ENCODE results near the gene BLOC1S1.

BLOC1S1 gene

DNA sequence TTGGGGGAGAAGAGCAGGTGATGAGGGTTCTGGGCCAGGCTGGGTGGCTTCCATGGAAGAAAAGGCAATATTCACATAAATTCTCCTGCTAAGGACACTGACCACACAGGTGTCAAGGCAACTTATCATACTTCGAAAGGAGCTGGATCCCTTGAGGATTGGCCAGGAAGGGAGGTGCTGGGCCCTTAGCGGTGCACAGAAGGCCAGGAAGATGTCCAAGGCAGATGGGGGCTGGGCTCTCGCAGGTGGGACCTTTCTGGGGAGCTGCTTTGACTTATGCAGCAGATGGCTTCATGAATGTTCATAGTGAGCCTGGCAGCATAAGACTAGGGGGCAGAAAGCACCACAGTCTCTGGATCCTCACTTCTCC lies 9.1 kb downstream of the BLOC1S1 start:
- in situ Hi-C loops (cut with HindIII; ENCODE audit: low sequenced_read_pairs): no loop called here

DNA sequence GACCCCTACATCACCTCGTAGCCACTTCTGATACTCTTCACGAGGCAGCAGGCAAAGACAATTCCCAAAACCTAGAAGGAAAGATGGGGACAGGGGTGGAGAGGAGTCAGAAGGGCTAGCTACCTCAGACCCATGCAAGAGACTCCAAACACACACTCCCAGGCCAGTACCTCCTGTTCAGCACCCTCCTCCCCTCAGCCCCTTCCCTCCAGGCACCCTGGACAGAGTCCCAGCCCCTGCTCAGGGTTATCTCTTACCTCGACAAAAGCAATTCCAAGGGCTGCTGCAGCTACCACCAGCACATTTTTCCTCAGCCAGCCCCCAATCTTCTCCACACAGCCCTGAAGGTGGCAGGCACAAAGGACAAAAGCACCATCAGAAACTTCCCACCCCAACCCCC lies 9.7 kb downstream of the BLOC1S1 start:
- in situ Hi-C loops (cut with HindIII; ENCODE audit: low sequenced_read_pairs): no loop called here

DNA sequence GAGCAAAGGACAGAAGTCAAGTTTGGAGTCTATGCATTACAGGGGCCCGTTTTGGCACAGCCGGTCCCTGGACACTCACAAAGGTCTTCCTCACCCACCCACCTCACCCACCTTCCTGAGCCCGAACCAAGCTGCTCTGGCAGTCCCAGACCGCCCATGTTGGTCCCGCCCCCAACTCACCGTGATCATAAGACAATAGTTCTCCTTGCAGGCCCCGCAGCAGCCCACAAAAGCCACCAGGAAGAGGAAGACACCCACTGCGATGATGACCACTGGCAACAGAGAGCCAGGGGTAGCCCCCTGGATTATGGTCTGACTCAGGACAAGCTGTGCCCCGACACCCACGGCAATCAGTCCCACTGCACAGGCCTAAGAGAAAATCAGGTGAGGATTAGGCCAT lies 11.1 kb downstream of the BLOC1S1 start:
- in situ Hi-C loops (cut with HindIII; ENCODE audit: low sequenced_read_pairs): no loop called here

DNA sequence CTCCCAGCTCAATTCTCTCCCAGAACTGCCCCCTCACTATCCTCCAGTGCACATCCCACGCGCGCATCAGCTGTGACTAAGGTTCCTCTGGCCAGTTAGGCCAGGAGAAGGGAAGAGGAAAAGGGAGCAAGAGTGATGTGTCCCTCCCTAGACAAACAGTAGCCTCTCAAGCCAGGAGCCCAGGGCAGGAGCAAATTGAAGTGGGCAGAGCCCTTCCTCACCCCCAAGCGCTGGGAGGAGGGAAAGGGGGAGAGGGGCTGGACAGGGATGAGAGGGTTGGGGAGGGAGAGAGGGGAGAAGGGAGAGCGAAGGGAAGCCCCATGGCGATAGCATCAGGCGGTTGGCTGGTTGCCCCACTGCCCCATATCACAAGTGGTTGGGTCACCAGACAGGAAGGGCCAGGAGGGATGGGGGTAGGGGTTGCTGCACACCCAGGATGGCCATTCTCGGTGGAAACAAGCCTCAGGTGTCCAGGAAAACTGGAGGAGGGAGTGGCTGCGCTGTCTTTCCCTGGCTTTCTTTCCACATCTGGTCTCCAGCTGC lies 11.9 kb downstream of the BLOC1S1 start:
- in situ Hi-C loops (cut with HindIII; ENCODE audit: low sequenced_read_pairs): no loop called here

DNA sequence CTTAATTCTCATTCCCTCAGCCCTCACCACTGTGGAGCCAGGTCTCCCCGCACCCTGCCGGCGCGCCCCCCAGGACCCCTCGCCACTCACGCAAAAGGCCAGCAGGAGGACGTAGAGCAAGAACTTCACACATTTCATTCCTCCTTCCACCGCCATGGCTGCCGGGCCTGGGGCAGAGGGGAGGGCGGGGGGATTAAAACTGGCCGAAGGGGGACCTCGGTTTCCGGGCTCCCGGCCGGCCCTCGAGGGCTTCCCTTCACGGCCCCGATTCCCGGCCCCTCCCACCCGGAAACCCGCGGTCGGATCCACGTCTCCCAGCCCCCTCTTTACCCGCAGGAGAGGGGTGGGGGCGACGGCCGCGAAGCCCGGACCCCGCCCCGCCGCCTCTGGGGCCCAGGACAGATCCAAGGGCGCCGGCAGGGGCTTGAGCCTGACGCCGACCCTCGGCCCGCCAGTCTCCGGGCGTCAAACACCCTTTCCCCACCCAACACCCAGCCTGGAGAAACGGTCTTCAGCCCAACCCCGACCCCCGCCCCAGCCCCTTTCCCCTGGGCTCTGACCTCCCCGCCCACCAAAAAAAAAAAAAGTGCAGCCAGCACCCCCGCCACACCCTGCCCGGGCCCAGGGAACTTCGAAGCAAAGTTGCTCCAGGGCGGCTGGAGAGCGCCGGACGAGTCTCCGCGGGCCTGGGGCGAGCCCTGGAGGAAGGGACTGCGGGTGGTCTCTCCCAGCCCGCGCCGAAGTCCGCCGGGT lies 12.5 kb downstream of the BLOC1S1 start:
- in situ Hi-C loops (cut with HindIII; ENCODE audit: low sequenced_read_pairs): no loop called here

DNA sequence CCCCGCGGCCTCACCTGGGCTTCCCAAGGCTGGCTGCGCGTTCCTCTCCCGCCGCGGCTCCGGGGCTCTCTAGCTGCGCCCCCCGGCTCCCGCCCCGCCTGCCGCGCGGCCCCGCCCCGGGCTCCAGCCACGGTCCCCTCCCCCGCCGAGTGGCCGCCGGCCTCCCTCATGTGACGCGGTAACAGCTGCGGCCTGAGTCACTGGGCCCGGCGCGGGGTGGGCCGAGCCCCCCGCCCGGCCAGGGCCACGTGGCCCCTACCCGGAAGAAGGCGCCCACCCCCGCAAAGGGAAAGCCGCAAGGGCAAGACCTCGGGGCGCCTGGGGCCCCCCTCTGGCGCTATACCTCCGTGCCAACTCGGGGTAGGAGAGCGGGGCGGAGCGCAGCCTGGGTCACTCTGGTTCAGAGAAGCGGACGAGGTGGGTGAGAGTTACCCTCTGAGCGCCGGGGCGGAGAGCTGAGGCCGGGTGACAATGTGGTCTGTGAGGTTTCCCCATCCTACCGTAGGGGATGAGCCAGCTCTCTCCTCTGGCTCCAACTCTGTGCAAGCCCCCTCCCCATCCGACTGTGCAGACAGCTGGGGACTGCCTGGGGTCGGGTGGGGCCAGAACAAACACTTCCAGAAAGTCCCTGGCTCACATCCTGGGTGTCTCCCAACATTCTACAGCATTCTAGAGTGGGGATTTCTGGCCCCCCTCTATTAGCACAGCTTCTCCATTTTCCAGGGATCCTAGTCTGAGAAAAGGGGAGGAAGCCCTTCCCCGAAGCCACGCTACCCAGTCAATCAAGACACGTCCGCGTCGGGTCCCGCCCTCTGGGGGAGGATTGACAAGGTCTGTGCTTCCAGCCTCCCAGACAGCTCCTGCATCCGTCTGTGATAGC lies 13.3 kb downstream of the BLOC1S1 start, which contains the start of gene CD63:
CD63 (minus strand) TSS at position 71 of the 880 bp plus-strand sequence. CDS start 668 bp downstream, outside the sequence.
- in situ Hi-C loops (cut with HindIII; ENCODE audit: low sequenced_read_pairs): no loop called here

DNA sequence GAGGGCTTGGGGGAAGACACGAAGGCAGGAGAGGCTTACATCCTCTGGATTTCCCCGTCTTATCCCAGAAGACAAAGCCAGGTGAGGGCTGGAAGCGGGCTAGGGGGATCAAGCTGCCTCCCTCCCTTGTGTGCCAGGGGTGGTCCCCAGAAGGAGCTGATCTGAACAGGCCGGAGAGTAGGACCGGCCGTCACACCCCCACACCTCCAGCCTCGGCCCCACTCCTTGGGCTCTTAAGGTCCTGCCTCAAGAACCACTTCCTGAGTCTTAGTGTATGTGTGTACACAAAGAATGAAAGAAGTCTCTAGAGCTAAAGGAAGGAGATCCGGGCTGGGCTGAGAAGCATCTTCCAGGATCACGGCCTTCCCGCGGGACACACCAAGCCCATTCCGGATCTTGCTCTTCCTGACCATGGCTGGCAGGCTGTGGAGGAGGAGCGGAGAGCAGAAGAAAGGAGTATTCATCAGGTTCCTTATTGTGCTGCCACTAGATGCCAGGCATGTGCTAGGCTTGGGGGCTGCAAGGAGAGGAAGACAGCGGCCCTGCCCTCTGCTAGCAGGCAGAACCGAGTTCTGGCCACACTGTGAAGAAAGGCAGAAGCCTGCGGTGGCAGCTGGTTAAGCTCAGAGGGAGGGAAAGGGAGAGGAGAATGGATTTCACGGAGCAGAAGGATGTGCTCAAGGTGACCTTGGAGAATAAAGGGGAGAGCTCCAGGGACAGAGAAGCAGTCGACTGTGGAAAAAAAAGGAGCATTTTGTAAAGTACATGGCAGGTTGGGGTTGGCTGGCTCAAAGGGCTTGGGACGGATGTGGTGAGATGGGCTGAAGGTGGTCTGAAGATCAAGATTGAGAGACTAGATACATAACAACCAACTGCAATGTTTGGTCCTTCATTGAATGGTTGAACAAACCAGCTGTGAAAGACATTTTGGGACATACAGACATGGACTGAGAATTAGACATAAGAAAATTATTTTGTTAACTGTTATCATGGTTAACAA lies 14.3 kb downstream of the BLOC1S1 start:
- in situ Hi-C loops (cut with HindIII; ENCODE audit: low sequenced_read_pairs): no loop called here

DNA sequence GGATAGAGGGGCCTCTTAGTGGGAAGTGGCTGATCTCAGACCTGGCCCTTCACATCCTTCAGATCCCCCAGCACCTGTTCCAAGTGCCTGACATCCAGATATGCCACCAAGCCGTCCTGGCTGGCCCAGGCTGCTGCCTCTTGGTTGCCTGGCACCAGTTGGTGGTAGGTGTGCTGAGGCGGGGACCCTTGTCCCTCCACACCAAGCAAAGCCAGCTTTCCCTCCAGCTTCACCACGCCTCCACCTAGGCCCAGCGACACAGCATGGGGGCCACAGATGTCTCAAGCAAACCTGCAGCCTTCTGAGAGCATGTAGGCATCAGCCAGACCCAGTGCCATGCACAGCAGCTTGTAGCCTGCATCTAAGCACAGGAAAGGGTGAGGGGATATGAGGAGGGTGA lies 16.4 kb downstream of the BLOC1S1 start:
- in situ Hi-C loops (cut with HindIII; ENCODE audit: low sequenced_read_pairs): no loop called here

DNA sequence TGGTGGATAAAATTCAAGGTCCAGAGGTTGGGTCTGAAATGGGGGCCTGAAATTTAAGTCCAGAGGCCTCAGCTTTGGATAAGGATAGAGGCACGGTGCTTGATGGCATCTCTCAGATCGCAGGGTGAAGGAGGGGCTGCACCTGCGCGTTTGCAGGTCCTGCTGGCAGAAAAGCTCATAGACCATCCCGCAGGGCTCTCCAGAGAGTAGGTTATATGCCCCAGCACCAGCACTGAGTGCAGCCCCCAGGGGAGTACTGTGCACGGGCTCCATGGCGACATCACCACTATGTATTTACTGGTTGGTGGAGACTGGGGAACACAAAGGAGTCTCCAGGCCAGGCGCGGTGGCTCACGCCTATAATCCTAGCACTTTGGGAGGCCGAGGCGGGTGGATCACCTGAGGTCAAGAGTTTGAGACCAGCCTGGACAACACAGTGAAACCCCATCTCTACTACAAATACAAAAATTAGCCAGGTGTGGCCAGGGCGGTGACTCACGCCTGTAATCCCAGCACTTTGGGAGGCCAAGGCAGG lies 17.2 kb downstream of the BLOC1S1 start:
- in situ Hi-C loops (cut with HindIII; ENCODE audit: low sequenced_read_pairs): no loop called here

DNA sequence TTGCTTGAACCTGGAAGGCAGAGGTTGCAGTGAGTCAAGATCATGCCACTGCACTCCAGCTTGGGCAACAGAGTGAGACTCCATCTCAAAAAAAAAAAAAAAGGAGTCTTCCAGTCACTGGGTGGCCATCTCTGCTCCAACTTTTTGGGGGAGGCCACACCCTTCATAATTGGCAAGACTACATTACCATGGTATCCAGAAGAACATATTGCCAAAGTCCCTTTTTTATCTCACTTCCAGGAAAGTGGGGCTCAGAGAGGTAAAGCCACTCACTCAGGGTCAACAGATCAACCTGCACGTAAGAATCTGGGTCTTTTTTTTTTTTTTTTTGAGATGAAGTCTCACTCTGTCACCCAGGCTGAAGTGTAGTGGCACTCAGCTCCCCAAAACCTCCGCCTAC lies 18.0 kb downstream of the BLOC1S1 start:
- in situ Hi-C loops (cut with HindIII; ENCODE audit: low sequenced_read_pairs): no loop called here

DNA sequence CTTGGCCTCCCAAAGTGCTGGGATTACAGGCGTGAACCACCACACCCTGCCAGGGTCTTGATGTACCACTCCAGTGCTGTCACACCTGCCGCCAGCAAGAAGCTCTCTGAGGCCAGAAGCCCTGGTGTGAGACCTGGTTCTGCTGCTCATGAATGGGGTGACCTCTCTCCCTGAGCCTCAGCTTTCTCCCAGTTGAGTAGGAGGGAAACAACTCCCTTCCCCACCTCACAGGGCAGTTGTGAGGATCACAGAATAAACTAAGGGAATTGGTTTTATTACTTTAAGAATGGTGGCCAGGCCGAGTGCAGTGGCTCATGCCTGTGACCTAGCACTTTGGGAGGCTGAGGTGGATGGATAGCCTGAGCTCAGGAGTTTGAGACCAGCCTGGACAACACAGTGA lies 18.7 kb downstream of the BLOC1S1 start:
- in situ Hi-C loops (cut with HindIII; ENCODE audit: low sequenced_read_pairs): no loop called here

DNA sequence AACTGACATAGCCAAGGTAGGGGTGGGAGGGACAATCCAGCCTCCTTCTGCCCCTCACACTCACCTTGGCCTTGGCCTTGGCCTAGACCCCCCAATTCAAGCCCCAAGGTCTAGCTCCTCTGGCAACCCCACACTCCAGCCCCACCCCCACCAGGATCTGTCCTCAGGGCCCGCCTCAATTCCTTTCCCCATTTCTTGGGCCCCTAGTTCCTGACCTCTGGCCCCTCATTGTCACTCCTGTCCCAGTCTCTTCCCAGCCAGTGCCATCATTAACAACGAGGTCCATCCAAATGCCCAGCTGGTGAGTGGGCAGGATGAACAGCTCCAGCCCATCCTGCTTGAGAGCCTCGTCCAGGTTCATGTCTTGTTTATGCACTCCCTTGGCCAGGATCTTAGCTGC lies 20.2 kb downstream of the BLOC1S1 start:
- in situ Hi-C loops (cut with HindIII; ENCODE audit: low sequenced_read_pairs): no loop called here

DNA sequence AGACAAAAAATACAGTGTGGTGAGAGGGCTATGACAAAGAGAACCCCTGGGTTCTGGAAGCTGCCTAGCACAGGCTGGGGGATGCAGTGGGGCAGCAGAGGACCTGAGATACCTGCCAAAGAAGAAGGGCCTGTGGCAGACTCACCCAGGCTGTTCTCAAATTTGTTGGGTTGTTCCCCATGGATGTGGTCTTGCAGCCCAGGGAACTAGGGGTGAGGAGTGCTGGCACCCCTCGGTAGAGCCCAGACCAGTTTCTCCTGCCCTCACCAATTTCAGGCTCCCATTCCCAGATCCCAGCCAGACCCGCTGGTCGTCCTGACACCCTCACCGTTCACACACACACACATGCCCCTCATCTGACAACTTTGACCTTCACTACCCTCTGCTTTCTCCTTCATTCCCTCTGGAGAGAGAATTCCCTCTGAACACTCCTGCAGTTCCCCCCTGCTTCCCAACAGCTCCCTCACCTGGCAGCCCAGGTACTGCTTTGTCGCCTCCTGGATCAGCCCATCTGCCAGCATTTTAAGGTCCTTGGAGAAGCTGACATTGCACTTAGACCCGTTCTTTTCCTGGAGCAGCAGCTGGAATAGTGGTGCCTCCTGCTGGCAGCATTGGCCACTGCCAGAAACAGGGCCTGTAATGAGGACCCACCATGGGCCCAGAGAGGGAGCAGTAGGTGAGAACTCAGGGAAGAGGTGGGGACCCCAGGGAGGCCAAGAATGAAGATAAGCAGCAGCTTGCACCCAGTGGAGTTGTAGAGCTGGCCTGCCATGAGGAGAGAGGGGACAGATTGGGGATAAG lies 21.1 kb downstream of the BLOC1S1 start:
- in situ Hi-C loops (cut with HindIII; ENCODE audit: low sequenced_read_pairs): no loop called here

DNA sequence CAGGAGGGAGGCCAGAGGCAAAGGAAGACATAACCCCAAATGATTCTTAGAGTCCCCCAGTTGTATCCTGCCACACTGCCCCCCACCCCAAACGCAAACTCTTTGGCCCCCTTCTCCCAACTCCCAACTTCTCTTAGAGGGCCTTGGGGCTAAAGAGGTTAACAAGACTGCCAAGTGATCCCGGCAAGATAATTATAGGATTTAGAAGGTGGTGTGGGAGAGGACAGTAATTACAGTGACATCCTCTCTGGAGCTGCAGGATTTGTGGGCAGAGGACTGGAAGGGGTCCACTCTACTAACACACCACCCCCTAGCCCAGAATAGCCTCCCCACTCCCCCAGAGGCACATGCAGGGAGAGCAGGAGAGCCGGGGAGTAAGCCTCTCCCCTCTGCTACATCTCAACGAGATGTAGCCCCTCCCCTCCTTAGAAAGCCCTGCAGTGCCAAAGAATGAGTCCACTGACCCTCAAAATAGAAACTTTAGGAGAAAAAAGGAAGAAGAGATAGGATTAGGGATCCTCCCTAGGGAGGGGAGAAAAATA lies 21.8 kb downstream of the BLOC1S1 start:
- in situ Hi-C loops (cut with HindIII; ENCODE audit: low sequenced_read_pairs): no loop called here

DNA sequence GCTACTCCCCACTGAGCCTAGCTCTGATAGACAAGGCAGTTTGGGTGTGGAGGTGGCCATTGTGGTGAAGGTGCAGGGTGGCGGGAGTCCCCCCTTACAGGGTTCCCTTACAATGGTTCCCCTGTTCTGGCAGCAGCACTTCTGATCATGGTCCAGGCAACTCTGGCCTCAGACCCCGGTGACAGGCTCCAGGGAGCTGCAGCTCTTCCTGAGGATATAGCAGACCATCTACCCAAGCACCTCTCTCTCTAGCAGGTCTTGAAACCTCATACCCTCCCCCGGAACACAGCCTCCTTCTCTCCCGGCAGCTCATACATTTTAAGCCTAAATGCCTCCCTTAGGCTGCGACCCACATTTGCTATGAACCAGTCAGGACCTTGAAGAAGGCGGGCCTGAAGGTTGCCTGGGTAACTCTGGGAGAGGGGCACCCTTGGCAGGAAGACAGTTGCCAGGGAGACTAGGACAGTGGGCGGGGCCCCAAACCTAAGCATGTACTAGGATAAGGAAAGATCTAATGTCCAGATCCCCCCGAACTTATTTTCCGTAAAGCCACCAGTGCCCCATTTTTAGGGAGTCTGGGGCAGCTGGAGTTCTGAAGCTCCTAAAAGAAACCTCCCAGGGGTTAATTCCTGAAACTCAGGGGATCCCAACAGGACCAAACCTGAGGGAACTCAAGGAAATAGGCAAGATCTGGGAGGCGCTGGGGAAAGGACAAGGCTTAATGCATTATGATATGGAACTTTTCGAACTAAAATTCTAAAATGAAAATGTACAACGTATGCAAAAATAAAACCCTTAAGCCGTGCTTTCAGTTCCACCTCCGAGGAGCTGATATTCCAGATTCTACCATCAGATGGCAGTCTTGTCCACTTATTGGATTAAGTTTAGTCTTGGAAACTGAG lies 22.5 kb downstream of the BLOC1S1 start:
- in situ Hi-C loops (cut with HindIII; ENCODE audit: low sequenced_read_pairs): no loop called here

DNA sequence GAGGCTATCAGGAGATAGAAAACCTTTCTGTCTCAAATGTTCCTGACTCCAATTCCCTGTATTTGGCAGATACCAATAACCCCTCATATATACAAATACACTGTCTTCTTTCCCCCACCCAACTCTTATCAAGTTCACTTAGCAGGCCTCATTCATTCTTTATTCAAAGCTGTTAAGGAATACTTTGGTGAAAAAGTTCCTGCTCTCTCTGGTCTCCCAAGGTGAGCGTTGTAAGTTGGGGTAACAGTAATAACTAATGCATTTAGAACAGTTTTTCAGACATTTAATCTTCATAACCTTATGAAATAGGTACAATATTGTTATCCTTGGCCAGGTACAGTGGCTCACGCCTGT lies 23.2 kb downstream of the BLOC1S1 start:
- in situ Hi-C loops (cut with HindIII; ENCODE audit: low sequenced_read_pairs): no loop called here

DNA sequence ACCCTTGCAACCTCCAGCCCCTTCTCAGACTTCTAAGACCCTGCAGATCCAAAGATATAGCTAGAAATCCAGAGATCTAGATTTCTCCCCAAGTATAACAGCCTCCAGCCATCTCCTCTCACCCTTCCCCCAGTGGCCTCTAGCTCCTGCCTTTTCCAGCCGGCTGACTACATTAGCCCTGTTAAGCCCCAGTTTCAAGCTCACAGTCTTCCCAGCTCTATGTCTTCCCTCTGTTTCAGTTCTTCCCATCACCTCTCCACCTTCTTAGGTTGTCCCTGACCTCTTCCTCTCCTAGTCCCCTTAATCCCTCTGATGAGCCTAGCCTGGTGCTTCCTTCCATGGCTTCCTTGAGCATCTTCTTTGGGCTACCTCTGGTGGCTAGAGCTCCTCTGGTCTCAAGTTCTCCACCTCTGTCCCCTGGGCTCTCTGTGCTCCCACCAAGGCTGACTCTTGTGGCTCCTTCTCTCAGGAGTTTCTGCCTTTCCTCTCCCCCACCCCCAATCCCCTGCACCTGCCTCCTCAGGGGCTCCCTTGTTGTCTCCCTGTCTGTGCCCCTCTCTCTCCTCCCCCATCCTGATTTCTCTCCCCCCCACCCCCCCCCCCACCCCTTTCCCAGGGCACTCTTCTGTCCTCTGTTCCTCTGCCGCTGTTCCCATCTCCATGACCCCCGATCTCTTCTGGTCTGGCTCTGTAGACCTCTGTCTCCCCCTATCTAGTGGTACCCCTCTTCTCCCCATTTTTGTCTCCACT lies 26.3 kb downstream of the BLOC1S1 start:
- in situ Hi-C loops (cut with HindIII; ENCODE audit: low sequenced_read_pairs): no loop called here

Measured in endothelial cell of hepatic sinusoid (primary cell).